Measurements from ENCODE around the gene SPON1.
"Not testable (repeated sequence)": the region's sequence is repeated elsewhere in the genome, so short reads cannot be mapped to it uniquely, and the experiment has no call there.

Gene SPON1

GRCh38 chr11:14136561-14136960, 174.0 kb downstream of the SPON1 start:
- no peak for DNase-seq

GRCh38 chr11:14137284-14137683, 174.8 kb downstream of the SPON1 start:
- DNase-seq = no peak

GRCh38 chr11:14140991-14141390, 178.5 kb downstream of the SPON1 start:
- no peak for DNase-seq

- no peak for DNase-seq
These were observed 179.2 kb downstream of the SPON1 start for GRCh38 chr11:14141676-14142075.

- DNase-seq = no peak
These were observed 182.4 kb downstream of the SPON1 start for GRCh38 chr11:14144934-14145333.

GRCh38 chr11:14148653-14149273, 186.2 kb downstream of the SPON1 start:
- no peak for DNase-seq

GRCh38 chr11:14149683-14150082, 187.2 kb downstream of the SPON1 start:
- DNase-seq = no peak

- DNase-seq = no peak
These were observed 188.4 kb downstream of the SPON1 start for GRCh38 chr11:14150878-14151277.

GRCh38 chr11:14154103-14154502, 191.6 kb downstream of the SPON1 start:
- DNase-seq = not testable (repeated sequence)

GRCh38 chr11:14158393-14158792, 195.9 kb downstream of the SPON1 start:
- DNase-seq = no peak

GRCh38 chr11:14163576-14163975, 201.1 kb downstream of the SPON1 start:
- no peak for DNase-seq

GRCh38 chr11:14173679-14174078, 211.2 kb downstream of the SPON1 start:
- not testable (repeated sequence) for DNase-seq

GRCh38 chr11:14179116-14179820, 216.7 kb downstream of the SPON1 start:
- no peak for DNase-seq

- DNase-seq = no peak
These were observed 218.6 kb downstream of the SPON1 start for GRCh38 chr11:14181121-14181520.

GRCh38 chr11:14182833-14183364, 220.4 kb downstream of the SPON1 start:
- no peak for DNase-seq

- DNase-seq = no peak
These were observed 221.8 kb downstream of the SPON1 start for GRCh38 chr11:14184028-14184940.

GRCh38 chr11:14185461-14185860, 222.9 kb downstream of the SPON1 start:
- no peak for DNase-seq

GRCh38 chr11:14186046-14186775, 223.7 kb downstream of the SPON1 start:
- no peak for DNase-seq

GRCh38 chr11:14189874-14190273, 227.4 kb downstream of the SPON1 start:
- DNase-seq = no peak

GRCh38 chr11:14190992-14191778, 228.7 kb downstream of the SPON1 start:
- no peak for DNase-seq

GRCh38 chr11:14193644-14194043, 231.1 kb downstream of the SPON1 start:
- no peak for DNase-seq
